Kidney epithelial cell (primary cell): Measurements from ENCODE around the gene ENOX2. TPM values are rescaled to one million over a fixed set of nuclear protein-coding genes. Genes with fewer than 3 reads are reported as not detected.
"Not testable (repeated sequence)": the region's sequence is repeated elsewhere in the genome, so short reads cannot be mapped to it uniquely, and the experiment has no call there.

Source experiments
- DNase-seq: peaks from one replicate; pipeline ENCODE4 v3.0.0-alpha.2; 2010; ENCODE audit warnings: low read depth
- H3K27me3 ChIP-seq: 2 replicates; pipeline ENCODE4 v1.6.0; 2011; ENCODE audit warnings: low read length; ENCODE audit not compliant: control insufficient read depth, insufficient read depth
- H3K36me3 ChIP-seq: 2 replicates; pipeline ENCODE4 v1.5.1; 2011; ENCODE audit warnings: low read length; ENCODE audit not compliant: control insufficient read depth, insufficient read depth
- H3K4me3 ChIP-seq: 2 replicates; pipeline ENCODE4 v1.5.1; 2011; ENCODE audit warnings: low read depth, mild to moderate bottlenecking, control low read depth, low read length
- CTCF ChIP-seq: IDR thresholded peaks from 2 replicates; pipeline ENCODE4 v1.5.1; 2011; ENCODE audit warnings: mild to moderate bottlenecking, moderate library complexity, low read length, control low read depth, inconsistent platforms; ENCODE audit not compliant: insufficient read depth, poor library complexity, severe bottlenecking
- total RNA-seq: library from RNA; depleted of rRNA; stranded (reverse); fragments of >200 nt; gene quantifications from 2 replicates; pipeline ENCODE4 v1.2.3, GENCODE V29; 2015

The ENOX2 gene
- total RNA-seq, 1 donor from 2014 or later: 15.1 TPM

- Histone ChIP-seq H3K27me3 (no peaks in the 10 kb centered on the region), H3K36me3 (no peaks in the 10 kb centered on the region), H3K4me3 (no peak overlapping the region)
- no peak for DNase-seq
- TF ChIP-seq CTCF: no peak
These were observed 184.9 kb downstream of the ENOX2 start for GRCh38 chrX:130718137-130718536.

GRCh38 chrX:130716781-130717413, 186.1 kb downstream of the ENOX2 start:
- no peak for TF ChIP-seq CTCF
- no peaks in the 10 kb centered on the region for H3K36me3 ChIP-seq
- no peaks in the 10 kb centered on the region for H3K27me3 ChIP-seq
- H3K4me3 ChIP-seq: no peak overlapping the region
- DNase-seq: no peak

- TF ChIP-seq CTCF: no peak
- H3K36me3 ChIP-seq: no peaks in the 10 kb centered on the region
- no peak for DNase-seq
- H3K4me3 ChIP-seq: no peak overlapping the region
- no peaks in the 10 kb centered on the region for H3K27me3 ChIP-seq
These were observed 186.7 kb downstream of the ENOX2 start for GRCh38 chrX:130716346-130716745.

- no peak for DNase-seq
- no peak overlapping the region for H3K4me3 ChIP-seq
- H3K36me3 ChIP-seq: no peaks in the 10 kb centered on the region
- no peak for TF ChIP-seq CTCF
- no peaks in the 10 kb centered on the region for H3K27me3 ChIP-seq
These were observed 187.7 kb downstream of the ENOX2 start for GRCh38 chrX:130715299-130715698.

GRCh38 chrX:130714665-130715064, 188.3 kb downstream of the ENOX2 start:
- no peaks in the 10 kb centered on the region for H3K27me3 ChIP-seq
- DNase-seq: no peak
- no peaks in the 10 kb centered on the region for H3K36me3 ChIP-seq
- H3K4me3 ChIP-seq: no peak overlapping the region
- no peak for TF ChIP-seq CTCF

GRCh38 chrX:130714135-130714534, 188.9 kb downstream of the ENOX2 start:
- Histone ChIP-seq H3K27me3 (no peaks in the 10 kb centered on the region), H3K36me3 (no peaks in the 10 kb centered on the region), H3K4me3 (no peak overlapping the region)
- no peak for DNase-seq
- TF ChIP-seq CTCF: no peak

GRCh38 chrX:130709178-130709577, 193.8 kb downstream of the ENOX2 start:
- H3K4me3 ChIP-seq, H3K36me3 ChIP-seq, H3K27me3 ChIP-seq: not testable (repeated sequence)

More at GRCh38 chrX:130709178-130709577, 193.8 kb downstream of the ENOX2 start:
- not testable (repeated sequence) for DNase-seq
